NCI-H1436 (cell line): Measurements from ENCODE around the gene CREBZF.
"Not testable (repeated sequence)": the region's sequence is repeated elsewhere in the genome, so short reads cannot be mapped to it uniquely, and the experiment has no call there.

Source experiments
- DNase-seq: peaks from one replicate; lab custom pipeline; 2025; lab: John Stamatoyannopoulos, UW

The CREBZF gene

DNA sequence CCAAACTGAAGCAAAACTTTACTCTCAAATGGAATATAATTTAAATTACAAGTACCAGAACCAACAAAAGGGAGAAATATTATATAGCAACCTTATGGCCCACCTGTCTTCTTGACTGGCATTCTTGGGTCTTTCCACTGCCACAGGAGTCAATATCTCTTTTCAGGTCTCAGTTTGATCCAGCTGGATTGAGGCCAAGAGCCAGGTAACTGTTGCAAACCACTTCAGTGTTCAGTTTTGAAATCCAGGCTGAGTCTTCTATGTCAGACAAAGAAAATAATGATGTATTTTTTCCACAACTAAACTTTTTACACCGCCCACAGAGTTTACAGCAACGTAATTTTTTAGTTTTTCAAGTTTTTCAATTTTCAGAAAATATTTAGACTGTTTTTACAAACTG, 38.4 kb downstream of the CREBZF start:
- no peak for DNase-seq

DNA sequence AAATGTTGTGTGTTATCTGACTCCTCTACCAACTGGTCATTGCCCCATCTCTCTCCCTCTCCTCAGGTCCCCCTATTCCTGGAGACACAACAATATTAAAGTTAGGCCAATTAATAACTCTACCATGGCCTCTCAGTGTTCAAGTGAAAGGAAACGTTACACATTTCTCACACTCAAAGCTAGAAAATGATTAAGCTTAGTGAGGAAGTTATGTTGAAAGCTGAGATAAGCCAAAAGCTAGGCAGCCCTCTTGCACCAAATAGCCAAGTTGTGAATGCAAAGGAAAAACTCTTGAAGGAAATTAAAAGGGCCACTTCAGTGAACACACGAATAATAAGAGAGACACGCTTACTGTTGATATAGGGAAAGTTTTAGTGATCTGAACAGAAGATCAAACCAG, 44.7 kb downstream of the CREBZF start:
- no peak for DNase-seq

DNA sequence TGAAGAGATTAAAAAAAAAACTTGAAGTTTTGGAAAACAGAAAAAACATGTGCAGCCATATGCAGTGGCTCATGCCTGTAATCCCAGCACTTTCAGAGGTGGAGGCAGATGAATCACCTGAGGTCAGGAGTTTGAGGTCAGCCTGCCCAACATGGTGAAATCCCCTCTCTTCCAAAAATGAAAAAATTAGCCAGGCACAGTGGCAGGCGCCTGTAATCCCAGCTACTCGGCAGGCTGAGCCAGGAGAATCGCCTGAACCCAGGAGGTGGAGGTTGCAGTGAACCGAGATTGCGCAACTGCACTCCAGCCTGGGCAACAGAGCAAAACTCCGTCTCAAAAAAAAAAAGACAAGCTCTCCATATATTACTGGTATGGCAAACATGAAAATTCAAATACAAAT, 45.4 kb downstream of the CREBZF start:
- no peak for DNase-seq

DNA sequence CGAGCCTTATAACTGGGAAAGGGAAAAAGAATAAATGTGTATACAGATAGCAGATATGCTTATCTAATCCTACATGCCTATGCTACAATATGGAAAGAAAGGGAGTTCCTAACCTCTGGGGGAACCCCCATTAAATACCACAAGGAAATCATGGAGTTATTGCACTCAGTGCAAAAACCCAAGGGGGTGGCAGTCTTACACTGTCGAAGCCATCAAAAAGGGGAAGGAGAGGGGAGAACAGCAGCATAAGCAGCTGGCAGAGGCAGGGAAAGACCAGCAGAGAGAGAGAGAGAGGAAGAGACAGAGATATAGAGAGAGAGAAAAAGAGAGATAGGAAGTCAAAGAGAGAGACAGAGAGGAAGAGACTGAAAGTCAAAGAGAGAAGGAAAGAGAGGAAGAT, 53.3 kb downstream of the CREBZF start:
- DNase-seq = not testable (repeated sequence)
